ENCODE results near the gene SPOCK3. TPM values are rescaled to one million over a fixed set of nuclear protein-coding genes. Genes with fewer than 3 reads are reported as not detected.

The SPOCK3 gene
- total RNA-seq, 4 donors from 2014 or later, result not detected

DNA sequence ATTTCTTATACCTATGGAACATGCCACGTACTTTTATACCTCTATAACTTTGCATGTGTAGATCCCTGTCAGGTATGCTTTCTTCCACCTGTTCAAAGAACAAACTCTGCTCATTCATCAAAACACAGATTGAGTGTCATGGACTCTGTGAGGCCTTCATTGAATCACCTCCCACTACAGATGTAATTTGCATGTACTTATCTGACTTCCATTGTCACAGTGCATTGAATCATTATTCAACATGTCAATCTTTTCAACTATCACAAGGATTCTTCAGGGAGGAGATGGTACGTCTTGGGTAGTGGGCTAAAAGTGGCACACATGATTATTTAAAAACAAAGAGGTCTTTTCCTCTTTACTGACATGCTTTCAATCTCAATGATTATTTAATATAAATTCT, 24.1 kb downstream of the SPOCK3 start:
- Histone ChIP-seq H3K27ac (no peak overlapping the region), H3K9me3 (no peaks in the 10 kb centered on the region), H3K36me3 (no peaks in the 10 kb centered on the region), H3K4me3 (no peak overlapping the region), H3K4me1 (no peaks in the 10 kb centered on the region), H3K27me3 (no peaks in the 10 kb centered on the region)
- no peak for DNase-seq
- intact Hi-C loops (cut with DNase I), result no loop called here
- no peak for TF ChIP-seq CTCF (IDR thresholded peaks at IDR 0.05)
- TF ChIP-seq POLR2A (IDR thresholded peaks at IDR 0.05), result no peak
- 54 to 61% methylated on average over 2 of the region's 2 CpGs for WGBS, 2 donors

- Histone ChIP-seq H3K36me3 (no peaks in the 10 kb centered on the region), H3K4me3 (no peak overlapping the region), H3K9me3 (no peaks in the 10 kb centered on the region), H3K27ac (no peak overlapping the region), H3K27me3 (no peaks in the 10 kb centered on the region), H3K4me1 (no peaks in the 10 kb centered on the region)
- intact Hi-C loops (cut with DNase I), result no loop called here
- WGBS, 2 donors, result 42 to 45% methylated on average over 1 of the region's 1 CpG
- no peak for TF ChIP-seq CTCF (IDR thresholded peaks at IDR 0.05)
- no peak for TF ChIP-seq POLR2A (IDR thresholded peaks at IDR 0.05)
- DNase-seq, result no peak
Observed at GRCh38 chr4:167196344-167197012, 37.8 kb downstream of the SPOCK3 start.

GRCh38 chr4:167190379-167190778, 43.9 kb downstream of the SPOCK3 start:
- DNase-seq, result no peak
- intact Hi-C loops (cut with DNase I), result no loop called here
- no peaks in the 10 kb centered on the region for H3K9me3 ChIP-seq
- H3K27me3 ChIP-seq, result no peaks in the 10 kb centered on the region
- no peak for TF ChIP-seq POLR2A (IDR thresholded peaks at IDR 0.05)
- TF ChIP-seq CTCF (IDR thresholded peaks at IDR 0.05), result no peak
- no peak overlapping the region for H3K27ac ChIP-seq
- H3K4me3 ChIP-seq, result no peak overlapping the region
- 69 to 74% methylated on average over 2 of the region's 2 CpGs for WGBS, 2 donors
- no peaks in the 10 kb centered on the region for H3K4me1 ChIP-seq
- no peaks in the 10 kb centered on the region for H3K36me3 ChIP-seq

- Histone ChIP-seq H3K9me3 (no peaks in the 10 kb centered on the region), H3K27ac (no peak overlapping the region), H3K4me1 (no peaks in the 10 kb centered on the region), H3K4me3 (no peak overlapping the region), H3K36me3 (no peaks in the 10 kb centered on the region), H3K27me3 (no peaks in the 10 kb centered on the region)
- no peak for TF ChIP-seq POLR2A (IDR thresholded peaks at IDR 0.05)
- TF ChIP-seq CTCF (IDR thresholded peaks at IDR 0.05), result no peak
- DNase-seq, result no peak
- intact Hi-C loops (cut with DNase I), result no loop called here
- WGBS, 2 donors, result 42 to 53% methylated on average over 3 of the region's 3 CpGs
Observed at GRCh38 chr4:167185465-167185864, 48.8 kb downstream of the SPOCK3 start.

GRCh38 chr4:167183036-167183435, 51.3 kb downstream of the SPOCK3 start:
- TF ChIP-seq POLR2A (IDR thresholded peaks at IDR 0.05), result no peak
- no peak for TF ChIP-seq CTCF (IDR thresholded peaks at IDR 0.05)
- no peak for DNase-seq
- Histone ChIP-seq H3K4me1 (no peaks in the 10 kb centered on the region), H3K4me3 (no peak overlapping the region), H3K36me3 (no peaks in the 10 kb centered on the region), H3K27me3 (no peaks in the 10 kb centered on the region), H3K27ac (no peak overlapping the region), H3K9me3 (no peaks in the 10 kb centered on the region)
- intact Hi-C loops (cut with DNase I), result no loop called here
